ENCODE results near the gene MMP11. TPM values are rescaled to one million over a fixed set of nuclear protein-coding genes. Genes with fewer than 3 reads are reported as not detected.

Gene MMP11
- polyA plus RNA-seq, 1 donor from 2014 or later: 9.3 TPM

- H4K20me1 ChIP-seq (ENCODE audit: insufficient read depth): no peaks in the 10 kb centered on the region
- no peaks in the 10 kb centered on the region for H3K9me3 ChIP-seq (ENCODE audit: low read length)
- no peak overlapping the region for H3K4me2 ChIP-seq (ENCODE audit: low read length)
- H3K9ac ChIP-seq (ENCODE audit: low read length): no peak overlapping the region
- H3K4me3 ChIP-seq (ENCODE audit: low read length): no peak overlapping the region
- no peaks in the 10 kb centered on the region for H3K36me3 ChIP-seq (ENCODE audit: insufficient read depth, low read length)
- H3K79me2 ChIP-seq (replicated peaks; ENCODE audit: insufficient read depth, low read length): no peaks in the 10 kb centered on the region
- no peak overlapping the region for H3K27ac ChIP-seq (ENCODE audit: low read length)
- H3F3A ChIP-seq (ENCODE audit: insufficient read depth, low read length, poor library complexity, severe bottlenecking): no peaks in the 10 kb centered on the region
- no peak overlapping the region for H2AFZ ChIP-seq (ENCODE audit: low read depth, low read length)
- no peak for TF ChIP-seq EZH2 (IDR thresholded peaks at IDR 0.05; ENCODE audit: borderline replicate concordance, insufficient read depth, low read length, poor library complexity, severe bottlenecking)
- TF ChIP-seq TAF1 (IDR thresholded peaks at IDR 0.05; ENCODE audit: low read depth): no peak
- no peak for TF ChIP-seq RAD21 (conservative IDR thresholded peaks at IDR 0.05)
- no peak for TF ChIP-seq MXI1 (conservative IDR thresholded peaks at IDR 0.05; ENCODE audit: poor library complexity, severe bottlenecking)
- TF ChIP-seq EP300 (conservative IDR thresholded peaks at IDR 0.05; ENCODE audit: poor library complexity, severe bottlenecking): no peak
- TF ChIP-seq, protein P1, sequence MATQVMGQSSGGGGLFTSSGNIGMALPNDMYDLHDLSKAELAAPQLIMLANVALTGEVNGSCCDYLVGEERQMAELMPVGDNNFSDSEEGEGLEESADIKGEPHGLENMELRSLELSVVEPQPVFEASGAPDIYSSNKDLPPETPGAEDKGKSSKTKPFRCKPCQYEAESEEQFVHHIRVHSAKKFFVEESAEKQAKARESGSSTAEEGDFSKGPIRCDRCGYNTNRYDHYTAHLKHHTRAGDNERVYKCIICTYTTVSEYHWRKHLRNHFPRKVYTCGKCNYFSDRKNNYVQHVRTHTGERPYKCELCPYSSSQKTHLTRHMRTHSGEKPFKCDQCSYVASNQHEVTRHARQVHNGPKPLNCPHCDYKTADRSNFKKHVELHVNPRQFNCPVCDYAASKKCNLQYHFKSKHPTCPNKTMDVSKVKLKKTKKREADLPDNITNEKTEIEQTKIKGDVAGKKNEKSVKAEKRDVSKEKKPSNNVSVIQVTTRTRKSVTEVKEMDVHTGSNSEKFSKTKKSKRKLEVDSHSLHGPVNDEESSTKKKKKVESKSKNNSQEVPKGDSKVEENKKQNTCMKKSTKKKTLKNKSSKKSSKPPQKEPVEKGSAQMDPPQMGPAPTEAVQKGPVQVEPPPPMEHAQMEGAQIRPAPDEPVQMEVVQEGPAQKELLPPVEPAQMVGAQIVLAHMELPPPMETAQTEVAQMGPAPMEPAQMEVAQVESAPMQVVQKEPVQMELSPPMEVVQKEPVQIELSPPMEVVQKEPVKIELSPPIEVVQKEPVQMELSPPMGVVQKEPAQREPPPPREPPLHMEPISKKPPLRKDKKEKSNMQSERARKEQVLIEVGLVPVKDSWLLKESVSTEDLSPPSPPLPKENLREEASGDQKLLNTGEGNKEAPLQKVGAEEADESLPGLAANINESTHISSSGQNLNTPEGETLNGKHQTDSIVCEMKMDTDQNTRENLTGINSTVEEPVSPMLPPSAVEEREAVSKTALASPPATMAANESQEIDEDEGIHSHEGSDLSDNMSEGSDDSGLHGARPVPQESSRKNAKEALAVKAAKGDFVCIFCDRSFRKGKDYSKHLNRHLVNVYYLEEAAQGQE (IDR thresholded peaks at IDR 0.05; ENCODE audit: borderline replicate concordance): no peak
- TF ChIP-seq POLR2AphosphoS5 (IDR thresholded peaks at IDR 0.05): no peak
- no peak for TF ChIP-seq CTCF (IDR thresholded peaks at IDR 0.05; ENCODE audit: poor library complexity, severe bottlenecking)
- no peak for TF ChIP-seq SMC3 (conservative IDR thresholded peaks at IDR 0.05; ENCODE audit: poor library complexity)
- H3K9me2 ChIP-seq (ENCODE audit: insufficient read depth, low read length): no peaks in the 10 kb centered on the region
- peaks cover 9% of the 10 kb centered on the region for H3K27me3 ChIP-seq (ENCODE audit: insufficient read depth, low read depth, low read length)
Measured at GRCh38 chr22:23775779-23776375, 3.2 kb downstream of the MMP11 start.

DNA sequence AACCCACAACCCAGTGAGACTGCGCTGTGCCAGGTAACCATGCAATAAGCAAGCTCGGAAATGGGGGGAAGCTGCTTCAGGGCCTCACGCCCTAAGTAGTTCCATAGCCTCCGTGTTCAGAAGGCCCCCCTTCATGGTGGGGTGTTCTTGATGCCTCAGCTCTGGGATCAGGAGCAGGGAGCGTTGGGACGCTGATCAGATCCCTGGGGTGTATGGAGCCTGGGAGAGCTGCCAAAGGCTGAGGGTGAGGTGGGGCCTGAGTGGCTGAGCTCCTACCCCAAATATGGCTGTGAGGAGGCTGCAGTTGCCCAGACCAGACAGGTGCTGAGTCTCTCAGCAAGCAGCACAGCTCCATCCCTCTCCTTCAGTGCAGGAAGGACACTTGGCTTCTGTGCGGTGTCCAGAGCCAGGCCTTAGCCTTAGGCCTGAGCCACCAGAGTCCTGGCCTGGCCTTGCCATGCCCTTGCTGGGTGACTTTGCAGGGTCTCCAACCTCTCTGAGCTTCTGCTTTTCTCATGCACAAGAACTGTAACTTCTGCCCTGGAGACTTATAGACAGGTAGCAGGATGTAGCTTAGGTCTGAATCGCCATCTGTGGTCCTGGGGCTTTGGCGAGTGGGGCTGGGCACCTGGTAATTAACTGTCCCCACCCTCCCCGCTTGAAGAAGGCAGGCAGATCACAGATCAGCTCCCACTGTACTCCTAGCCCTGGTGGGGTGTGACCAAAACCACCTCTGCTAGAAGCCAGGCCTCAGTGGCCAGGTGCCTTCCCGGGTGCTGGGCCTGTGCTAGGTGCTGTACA is 5.3 kb downstream of the MMP11 start:
- H4K20me1 ChIP-seq (ENCODE audit: insufficient read depth): no peaks in the 10 kb centered on the region
- no peak overlapping the region for H3K27ac ChIP-seq (ENCODE audit: low read length)
- no peak overlapping the region for H3K4me2 ChIP-seq (ENCODE audit: low read length)
- no peaks in the 10 kb centered on the region for H3K36me3 ChIP-seq (ENCODE audit: insufficient read depth, low read length)
- peaks cover 8% of the 10 kb centered on the region for H3K27me3 ChIP-seq (ENCODE audit: insufficient read depth, low read depth, low read length)
- no peaks in the 10 kb centered on the region for H3K9me3 ChIP-seq (ENCODE audit: low read length)
- no peaks in the 10 kb centered on the region for H3K9me2 ChIP-seq (ENCODE audit: insufficient read depth, low read length)
- H3K9ac ChIP-seq (ENCODE audit: low read length): no peak overlapping the region
- no peaks in the 10 kb centered on the region for H3F3A ChIP-seq (ENCODE audit: insufficient read depth, low read length, poor library complexity, severe bottlenecking)
- no peaks in the 10 kb centered on the region for H3K79me2 ChIP-seq (replicated peaks; ENCODE audit: insufficient read depth, low read length)
- H3K4me3 ChIP-seq (ENCODE audit: low read length): no peak overlapping the region
- TF ChIP-seq RAD21 (conservative IDR thresholded peaks at IDR 0.05) (no peak), EZH2 (IDR thresholded peaks at IDR 0.05; ENCODE audit: borderline replicate concordance, insufficient read depth, low read length, poor library complexity, severe bottlenecking) (no peak), TAF1 (IDR thresholded peaks at IDR 0.05; ENCODE audit: low read depth) (no peak), EP300 (conservative IDR thresholded peaks at IDR 0.05; ENCODE audit: poor library complexity, severe bottlenecking) (no peak), SMC3 (conservative IDR thresholded peaks at IDR 0.05; ENCODE audit: poor library complexity) (no peak), CTCF (IDR thresholded peaks at IDR 0.05; ENCODE audit: poor library complexity, severe bottlenecking) (no peak), MXI1 (conservative IDR thresholded peaks at IDR 0.05; ENCODE audit: poor library complexity, severe bottlenecking) (no peak), POLR2AphosphoS5 (IDR thresholded peaks at IDR 0.05) (no peak)
- TF ChIP-seq, protein P1 (IDR thresholded peaks at IDR 0.05; ENCODE audit: borderline replicate concordance): no peak
- H2AFZ ChIP-seq (ENCODE audit: low read depth, low read length): no peak overlapping the region

All from neural cell (in vitro differentiated cells).